GM12892 (cell line): ENCODE measurements around the gene KIRREL3.

Source experiments
- POLR2A ChIP-seq: IDR thresholded peaks from 2 replicates; pipeline ENCODE4 v1.6.1; 2011; ENCODE audit warnings: low read depth, low read length, control low read depth
- TAF1 ChIP-seq: IDR thresholded peaks from 2 replicates; pipeline ENCODE4 v1.6.1; 2011; ENCODE audit warnings: low read depth, mild to moderate bottlenecking, control low read depth, low read length, borderline replicate concordance

DNA sequence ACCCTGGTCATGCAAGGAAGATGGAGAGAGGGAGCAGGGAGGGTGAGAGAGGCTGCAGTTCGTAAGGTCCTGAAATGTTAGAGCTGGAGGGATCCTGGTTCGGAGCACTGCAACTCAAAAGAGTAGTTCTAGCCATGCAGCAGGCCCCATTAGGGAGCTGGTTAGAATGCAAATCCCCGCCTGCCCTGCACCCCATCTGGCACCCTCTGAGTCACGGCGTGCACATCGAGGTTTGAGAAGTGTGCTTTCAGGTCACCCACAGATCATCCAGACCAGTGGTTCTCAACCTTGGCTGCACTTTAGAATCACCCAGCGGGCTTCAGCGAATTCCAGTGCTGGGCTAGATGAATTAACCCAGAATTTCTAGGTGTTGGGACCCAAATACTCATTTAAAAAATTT lies 596.9 kb downstream of the KIRREL3 start:
- TF ChIP-seq POLR2A (no peak), TAF1 (no peak)
